Kidney (tissue), 14 donors: Measurements from ENCODE around the gene ESR2. TPM values are rescaled to one million over a fixed set of nuclear protein-coding genes. Genes with fewer than 3 reads are reported as not detected.

Source experiments
- DNase-seq, 5 donors: peaks; one replicate each; pipeline ENCODE4 v3.0.0-alpha.2; 2013 to 2020
- FAIRE-seq: peaks from 2 replicates; lab custom pipeline; 2012; peaks lifted over from hg19 to GRCh38; lab: Jason Lieb, UNC
- H3K27ac ChIP-seq, 2 donors: one replicate each; pipeline ENCODE4 v1.7.0; 2013; ENCODE audit warnings: low read depth in 2 of 2, low read length in 2 of 2, inconsistent platforms in 1 of 2
- H3K27me3 ChIP-seq: one replicate; pipeline ENCODE4 v1.7.1; 2013; ENCODE audit warnings: low read length, inconsistent platforms; ENCODE audit not compliant: control insufficient read depth, insufficient read depth
- H3K36me3 ChIP-seq, 3 donors: one replicate each; pipeline versions ENCODE4 v1.7.0 to v1.7.1; 2013; ENCODE audit warnings: low read length in 3 of 3, control low read depth in 1 of 3, inconsistent platforms in 1 of 3; ENCODE audit not compliant: insufficient read depth in 3 of 3, control insufficient read depth in 2 of 3
- H3K4me1 ChIP-seq, 3 donors: one replicate each; pipeline versions ENCODE4 v1.7.0 to v1.7.1; 2013; ENCODE audit warnings: low read length in 3 of 3, inconsistent platforms in 1 of 3, low read depth in 1 of 3; ENCODE audit not compliant: control insufficient read depth in 2 of 3, insufficient read depth in 2 of 3
- H3K4me3 ChIP-seq, 3 donors: one replicate each; pipeline versions ENCODE4 v1.7.0 to v1.8.1; 2013; ENCODE audit warnings: low read length in 3 of 3, control low read depth in 1 of 3, inconsistent platforms in 1 of 3
- H3K9ac ChIP-seq, 3 donors: one replicate each; pipeline versions ENCODE4 v1.7.0 to v1.7.1; 2013; ENCODE audit warnings: low read length in 3 of 3, control low read depth in 1 of 3, inconsistent platforms in 1 of 3
- H3K9me3 ChIP-seq, 3 donors: one replicate each; pipeline versions ENCODE4 v1.7.0 to v1.7.1; 2013; ENCODE audit warnings: low read length in 3 of 3, control low read depth in 1 of 3, inconsistent platforms in 1 of 3; ENCODE audit not compliant: control insufficient read depth in 2 of 3, insufficient read depth in 1 of 3
- intact Hi-C: fragments of 100-400 bp; cut with DNase I; formaldehyde crosslinking; loops from one replicate; pipeline ENCODE4 v1.11.1; 2022
- polyA plus RNA-seq: library from polyadenylated mRNA; stranded (reverse); fragments of 350-450 nt; fragmentation: Illumina TruSeq; extraction: RNeasy Lipid Tissue Mini Kit (QIAGEN cat#74804); gene quantifications from one replicate; pipeline ENCODE4 v1.2.3, GENCODE V29; 2014; ENCODE audit warnings: low read depth, low replicate concordance; ENCODE audit not compliant: insufficient read depth
- total RNA-seq: library from RNA; stranded (reverse); fragmentation: NEBNext Ultra II Directional; extraction: Animal tissue kit (Norgen Biotek cat#: 25700); gene quantifications from one replicate; pipeline ENCODE4 v1.2.1, GENCODE V29; 2021
- TF ChIP-seq, protein P1 (sequence below): IDR thresholded peaks from 3 replicates; pipeline ENCODE4 v1.5.1; 2012; ENCODE audit warnings: mild to moderate bottlenecking, moderate library complexity, borderline replicate concordance; ENCODE audit not compliant: insufficient read depth; ENCODE audit errors: extremely low read depth
- donor health status: control.
- donor health status: control.
- donor health status: control.
- donor health status: control.
- donor health status: control.
- donor health status: DM: yes; HTN: yes; CAD: no.
- donor health status: Normal renal cell carcinoma (clear cell type).

Gene ESR2
- total and polyA plus RNA-seq, 2 donors from 2014 or later = 2.5 TPM; not detected in 1

DNA sequence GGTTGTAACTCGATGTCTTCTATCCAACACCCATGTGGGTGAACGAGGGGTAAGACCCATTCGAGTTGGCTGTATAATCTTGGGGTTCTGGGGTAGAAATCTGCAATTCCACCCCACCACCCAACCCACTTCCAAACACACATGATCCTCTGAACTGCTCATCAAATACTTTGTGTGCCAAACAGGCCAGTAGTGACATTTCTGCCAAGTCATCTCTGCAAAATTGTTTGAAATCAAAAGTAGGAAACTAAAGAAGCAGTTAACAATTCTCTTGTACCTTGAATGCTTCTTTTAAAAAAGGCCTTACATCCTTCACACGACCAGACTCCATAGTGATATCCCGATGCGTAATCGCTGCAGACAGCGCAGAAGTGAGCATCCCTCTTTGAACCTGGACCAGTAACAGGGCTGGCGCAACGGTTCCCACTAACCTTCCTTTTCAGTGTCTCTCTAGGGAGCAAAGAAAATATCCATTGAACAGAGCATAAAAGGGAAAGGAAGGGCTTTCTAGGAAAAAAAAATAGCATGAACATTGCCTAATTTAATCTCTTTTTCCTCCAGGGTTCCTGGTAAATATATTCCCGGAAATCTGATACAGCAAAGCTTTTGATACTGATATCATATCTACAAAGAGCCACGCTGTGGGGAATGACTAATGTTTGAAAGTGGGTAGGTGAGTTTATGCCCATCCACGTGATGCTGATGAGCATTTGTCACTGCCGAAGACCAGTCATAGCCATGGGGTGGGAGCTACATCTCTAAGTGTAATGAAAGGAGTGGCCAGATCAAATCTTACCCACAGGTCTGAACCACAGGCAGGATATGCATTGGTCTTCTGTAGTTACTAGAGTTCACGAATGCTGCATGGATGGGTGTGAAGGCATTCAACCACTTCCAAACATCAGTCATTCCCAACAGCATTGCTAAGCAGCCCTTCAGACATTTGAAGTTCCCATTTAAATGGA lies 14.2 kb downstream of the ESR2 start:
- no peak for DNase-seq
- no peaks in the 10 kb centered on the region for H3K9me3 ChIP-seq
- no peak overlapping the region for H3K9ac ChIP-seq
- no peak for FAIRE-seq
- TF ChIP-seq, protein P1, sequence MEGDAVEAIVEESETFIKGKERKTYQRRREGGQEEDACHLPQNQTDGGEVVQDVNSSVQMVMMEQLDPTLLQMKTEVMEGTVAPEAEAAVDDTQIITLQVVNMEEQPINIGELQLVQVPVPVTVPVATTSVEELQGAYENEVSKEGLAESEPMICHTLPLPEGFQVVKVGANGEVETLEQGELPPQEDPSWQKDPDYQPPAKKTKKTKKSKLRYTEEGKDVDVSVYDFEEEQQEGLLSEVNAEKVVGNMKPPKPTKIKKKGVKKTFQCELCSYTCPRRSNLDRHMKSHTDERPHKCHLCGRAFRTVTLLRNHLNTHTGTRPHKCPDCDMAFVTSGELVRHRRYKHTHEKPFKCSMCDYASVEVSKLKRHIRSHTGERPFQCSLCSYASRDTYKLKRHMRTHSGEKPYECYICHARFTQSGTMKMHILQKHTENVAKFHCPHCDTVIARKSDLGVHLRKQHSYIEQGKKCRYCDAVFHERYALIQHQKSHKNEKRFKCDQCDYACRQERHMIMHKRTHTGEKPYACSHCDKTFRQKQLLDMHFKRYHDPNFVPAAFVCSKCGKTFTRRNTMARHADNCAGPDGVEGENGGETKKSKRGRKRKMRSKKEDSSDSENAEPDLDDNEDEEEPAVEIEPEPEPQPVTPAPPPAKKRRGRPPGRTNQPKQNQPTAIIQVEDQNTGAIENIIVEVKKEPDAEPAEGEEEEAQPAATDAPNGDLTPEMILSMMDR = no peak
- no peaks in the 10 kb centered on the region for H3K4me1 ChIP-seq
- H3K27ac ChIP-seq = no peak overlapping the region
- H3K27me3 ChIP-seq = no peaks in the 10 kb centered on the region
- H3K4me3 ChIP-seq = no peak overlapping the region
- intact Hi-C loops = no loop called here
- no peaks in the 10 kb centered on the region for H3K36me3 ChIP-seq

DNA sequence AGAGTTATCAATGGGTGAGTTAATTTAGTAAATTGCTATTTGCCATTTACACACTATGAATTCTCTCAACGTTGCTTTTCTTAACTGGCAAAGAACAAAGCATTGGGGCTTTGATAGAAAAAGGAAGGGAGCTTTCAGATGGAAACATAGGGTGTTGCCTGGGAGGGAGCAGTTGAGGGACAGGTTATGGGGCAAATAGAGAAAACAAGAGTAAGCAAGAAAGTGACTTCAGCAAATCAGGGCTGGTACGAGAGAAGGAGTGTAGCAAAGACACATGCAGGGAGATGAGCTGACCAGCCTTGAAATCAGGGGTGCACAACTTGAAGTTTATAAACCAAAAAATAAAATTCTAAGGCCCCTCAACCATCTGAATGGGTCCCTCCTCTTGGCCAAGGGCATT lies 15.7 kb downstream of the ESR2 start:
- Histone ChIP-seq H3K4me1 (no peaks in the 10 kb centered on the region), H3K27ac (no peak overlapping the region), H3K36me3 (no peaks in the 10 kb centered on the region), H3K9ac (no peak overlapping the region), H3K4me3 (no peak overlapping the region), H3K27me3 (no peaks in the 10 kb centered on the region), H3K9me3 (no peaks in the 10 kb centered on the region)
- DNase-seq (no peak), FAIRE-seq (no peak)
- intact Hi-C loops = no loop called here
- TF ChIP-seq, protein P1 = no peak

DNA sequence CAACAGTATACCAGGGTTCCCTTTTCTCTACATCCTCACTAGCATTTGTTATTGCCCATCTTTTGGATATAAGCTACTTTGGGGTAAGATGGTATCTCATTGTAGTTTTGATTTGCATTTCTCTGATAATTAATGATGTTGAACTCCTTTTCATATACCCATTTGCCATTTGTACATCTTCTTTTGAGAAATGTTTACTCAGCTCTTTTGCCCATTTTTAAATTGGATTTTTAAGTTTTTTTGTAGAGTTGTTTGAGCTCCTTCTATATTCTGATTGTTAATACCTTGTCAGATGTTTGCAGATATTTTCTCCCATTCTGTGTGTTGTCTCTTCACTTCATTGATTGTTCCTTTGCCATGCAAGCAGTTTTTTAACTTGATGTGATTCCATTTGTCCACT lies 22.2 kb downstream of the ESR2 start:
- no peak for FAIRE-seq

More for the DNA sequence above, 22.2 kb downstream of the ESR2 start:
- no peak for DNase-seq
- Histone ChIP-seq H3K9me3 (no peaks in the 10 kb centered on the region), H3K27ac (no peak overlapping the region), H3K36me3 (no peaks in the 10 kb centered on the region), H3K4me1 (no peaks in the 10 kb centered on the region), H3K4me3 (no peak overlapping the region), H3K9ac (no peak overlapping the region), H3K27me3 (no peaks in the 10 kb centered on the region)
- intact Hi-C loops = no loop called here
- TF ChIP-seq, protein P1 = no peak
